LNCaP clone FGC (cell line): ENCODE measurements around the gene PHF13.

Experiments
- DNase-seq: peaks from one replicate; pipeline ENCODE4 v3.0.0-alpha.2; 2011; ENCODE audit warnings: low read depth
- H3K4me3 ChIP-seq: 2 replicates; pipeline ENCODE4 v1.5.1; 2011; ENCODE audit warnings: mild to moderate bottlenecking, low read depth, low read length, control low read depth
- CTCF ChIP-seq: IDR thresholded peaks from 2 replicates; pipeline ENCODE4 v1.5.1; 2012; ENCODE audit warnings: mild to moderate bottlenecking; ENCODE audit not compliant: control insufficient read depth, insufficient read depth; ENCODE audit errors: extremely low read depth

The PHF13 gene

DNA sequence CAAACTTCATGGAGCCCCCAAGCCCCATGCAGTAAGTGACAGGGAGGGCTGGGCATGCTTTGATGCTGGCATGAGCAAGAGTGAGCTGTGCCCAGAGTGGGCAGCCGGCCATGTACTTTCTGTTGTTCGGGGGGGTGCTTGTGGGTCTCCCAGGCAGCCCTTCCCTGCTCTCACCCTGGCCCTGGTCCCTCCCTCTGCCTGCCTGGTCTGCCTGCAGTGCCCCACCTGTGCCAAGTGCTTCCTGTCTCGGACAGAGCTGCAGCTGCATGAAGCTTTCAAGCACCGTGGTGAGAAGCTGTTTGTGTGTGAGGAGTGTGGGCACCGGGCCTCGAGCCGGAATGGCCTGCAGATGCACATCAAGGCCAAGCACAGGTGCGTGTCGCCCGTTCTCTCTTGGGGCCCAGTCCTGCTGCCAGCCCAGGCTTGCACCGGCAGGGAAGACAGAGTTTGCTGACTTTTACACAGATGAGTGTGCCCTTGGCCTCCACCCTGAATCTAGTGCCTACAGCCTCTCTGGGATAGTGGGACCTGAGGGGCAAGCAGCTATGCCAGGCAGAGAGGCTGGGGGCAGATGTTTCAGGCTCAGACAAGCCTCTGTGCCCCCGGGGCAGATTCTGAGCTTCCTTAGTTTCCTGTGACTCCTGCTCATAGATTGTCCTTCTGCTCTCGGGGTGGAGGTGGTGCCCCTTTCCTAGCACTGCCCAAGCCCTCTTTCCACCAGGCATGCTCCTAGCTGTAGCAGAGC, 26.1 kb upstream of the PHF13 start:
- DNase-seq = no peak
- H3K4me3 ChIP-seq = no peak overlapping the region
- no peak for TF ChIP-seq CTCF

DNA sequence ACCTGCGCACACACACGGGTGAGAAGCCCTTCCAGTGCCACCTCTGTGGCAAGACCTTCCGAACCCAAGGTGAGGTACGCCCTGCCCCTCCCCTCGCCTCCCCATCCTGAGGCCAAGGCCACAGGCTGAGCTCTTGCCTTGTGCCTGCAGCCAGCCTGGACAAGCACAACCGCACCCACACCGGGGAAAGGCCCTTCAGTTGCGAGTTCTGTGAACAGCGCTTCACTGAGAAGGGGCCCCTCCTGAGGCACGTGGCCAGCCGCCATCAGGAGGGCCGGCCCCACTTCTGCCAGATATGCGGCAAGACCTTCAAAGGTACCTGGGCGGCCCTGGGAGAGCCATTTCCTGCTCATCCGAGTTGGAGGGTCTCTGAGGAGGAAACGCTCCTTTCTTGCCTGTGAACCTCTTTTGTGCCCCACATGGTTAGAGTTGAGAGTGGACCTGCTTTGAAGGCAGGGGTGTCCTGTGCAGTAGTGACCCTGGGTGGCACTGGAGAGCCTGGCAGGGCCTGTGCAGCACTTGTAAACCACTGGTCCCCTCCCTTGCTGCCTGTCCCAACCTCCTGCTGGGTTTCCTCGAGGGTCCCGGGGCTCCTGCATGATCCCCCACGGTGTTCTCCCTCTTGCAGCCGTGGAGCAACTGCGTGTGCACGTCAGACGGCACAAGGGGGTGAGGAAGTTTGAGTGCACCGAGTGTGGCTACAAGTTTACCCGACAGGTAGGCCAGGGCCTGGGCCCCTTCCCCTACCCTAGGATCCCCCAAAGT, 25.2 kb upstream of the PHF13 start:
- TF ChIP-seq CTCF = no peak
- DNase-seq = no peak
- H3K4me3 ChIP-seq = no peak overlapping the region

DNA sequence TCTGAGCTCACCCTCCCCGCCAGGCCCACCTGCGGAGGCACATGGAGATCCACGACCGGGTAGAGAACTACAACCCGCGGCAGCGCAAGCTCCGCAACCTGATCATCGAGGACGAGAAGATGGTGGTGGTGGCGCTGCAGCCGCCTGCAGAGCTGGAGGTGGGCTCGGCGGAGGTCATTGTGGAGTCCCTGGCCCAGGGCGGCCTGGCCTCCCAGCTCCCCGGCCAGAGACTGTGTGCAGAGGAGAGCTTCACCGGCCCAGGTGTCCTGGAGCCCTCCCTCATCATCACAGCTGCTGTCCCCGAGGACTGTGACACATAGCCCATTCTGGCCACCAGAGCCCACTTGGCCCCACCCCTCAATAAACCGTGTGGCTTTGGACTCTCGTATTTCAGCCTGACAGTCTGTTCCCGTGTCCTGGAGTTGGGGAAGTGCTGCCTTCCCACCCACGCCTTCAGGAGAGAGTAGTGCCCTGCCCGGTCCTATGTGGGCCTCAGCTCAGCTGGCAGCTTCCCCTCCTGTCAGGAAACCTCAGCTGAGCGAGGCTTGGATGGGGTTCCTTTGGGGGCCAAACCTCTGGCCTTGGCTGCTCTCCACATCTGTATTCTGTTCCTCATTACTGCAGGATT, 24.5 kb upstream of the PHF13 start:
- TF ChIP-seq CTCF = no peak
- no peak overlapping the region for H3K4me3 ChIP-seq
- no peak for DNase-seq

DNA sequence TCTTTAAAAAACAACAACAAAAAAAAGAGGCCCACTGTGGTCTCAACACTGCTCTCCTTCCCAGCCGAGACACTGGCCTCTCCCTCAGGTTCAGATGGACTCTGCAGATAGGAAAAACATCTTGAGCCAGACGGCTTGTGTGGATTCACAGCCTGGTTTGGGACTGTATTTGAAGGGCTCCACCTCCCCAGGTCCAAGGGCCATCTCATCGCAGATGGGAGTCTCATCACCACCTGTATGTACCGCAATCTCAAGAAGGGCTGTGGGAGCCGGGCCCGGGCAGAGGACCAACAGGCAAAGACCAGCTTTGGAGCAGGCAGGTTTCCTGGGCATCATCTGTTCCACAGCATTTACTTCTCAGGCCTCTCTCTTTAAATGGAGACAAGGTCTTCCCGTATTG, 23.5 kb upstream of the PHF13 start:
- no peak for TF ChIP-seq CTCF
- no peak for DNase-seq
- no peak overlapping the region for H3K4me3 ChIP-seq

GRCh38 chr1:6591222-6591621, 22.3 kb upstream of the PHF13 start:
- H3K4me3 ChIP-seq = no peak overlapping the region
- DNase-seq = no peak
- no peak for TF ChIP-seq CTCF

DNA sequence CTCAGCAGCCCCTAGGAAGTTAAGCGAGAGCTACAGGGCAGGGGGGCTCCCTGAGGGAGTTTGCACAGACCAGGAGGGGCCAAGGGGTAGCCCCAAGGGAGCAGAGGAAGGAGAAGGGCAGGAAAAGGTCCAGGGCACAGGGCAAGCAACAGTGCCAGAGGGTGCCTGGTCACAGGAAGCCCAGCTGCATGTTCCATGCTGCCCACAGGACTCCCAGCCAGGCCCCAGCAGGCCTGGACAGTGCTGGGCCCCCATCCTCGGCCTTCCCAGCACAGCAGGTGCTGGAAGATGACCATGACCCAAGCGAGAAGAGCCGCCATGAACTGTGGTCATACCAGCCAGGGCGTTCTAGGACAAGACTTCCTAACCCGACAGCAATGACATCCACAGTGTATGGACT, 21.9 kb upstream of the PHF13 start:
- DNase-seq = no peak
- no peak overlapping the region for H3K4me3 ChIP-seq
- no peak for TF ChIP-seq CTCF
